GM12878 (cell line): ENCODE data around the gene RBPMS2. TPM values are rescaled to one million over a fixed set of nuclear protein-coding genes. Genes with fewer than 3 reads are reported as not detected.

ENCODE experiments used
- BRCA1 ChIP-seq: IDR thresholded peaks from 2 replicates; pipeline ENCODE4 v1.6.1; 2011; ENCODE audit warnings: low read depth, low read length, improper control_type of control experiment
- CREM ChIP-seq: IDR thresholded peaks from 2 replicates; pipeline ENCODE4 v1.6.1; 2014; ENCODE audit warnings: antibody characterized with exemption, low read depth
- HDAC2 ChIP-seq: fragments of 200-600 bp; sonication (generic); IDR thresholded peaks from 2 replicates; pipeline ENCODE4 v1.6.1; 2017
- IKZF2 ChIP-seq, 2 experiments: fragments of 450-650 bp; IDR thresholded peaks; 2 replicates each; pipeline ENCODE4 v1.6.1; 2017; ENCODE audit warnings: mild to moderate bottlenecking in 2 of 2, moderate library complexity in 2 of 2
- JUNB ChIP-seq: IDR thresholded peaks from 2 replicates; pipeline ENCODE4 v1.6.1; 2016; ENCODE audit warnings: antibody characterized with exemption, mild to moderate bottlenecking
- KAT2A ChIP-seq: conservative IDR thresholded peaks from 2 replicates; pipeline ENCODE4 v1.6.1; 2011; ENCODE audit warnings: low read depth, low read length; ENCODE audit not compliant: control insufficient read depth
- MXI1 ChIP-seq: fragments of 150-350 bp; IDR thresholded peaks from 2 replicates; pipeline ENCODE4 v1.6.1; 2011; ENCODE audit warnings: low read depth, mild to moderate bottlenecking, inconsistent platforms, low read length, improper control_type of control experiment
- NBN ChIP-seq: fragments of 450-650 bp; IDR thresholded peaks from 2 replicates; pipeline ENCODE4 v1.6.1; 2016
- NFXL1 ChIP-seq: fragments of 450-650 bp; IDR thresholded peaks from 2 replicates; pipeline ENCODE4 v1.6.1; 2017; ENCODE audit warnings: antibody characterized with exemption, mild to moderate bottlenecking, borderline replicate concordance
- PAX5 ChIP-seq: IDR thresholded peaks from 2 replicates; pipeline ENCODE4 v1.6.1; 2011; ENCODE audit warnings: low read depth, low read length, borderline replicate concordance
- PML ChIP-seq: IDR thresholded peaks from 2 replicates; pipeline ENCODE4 v1.6.1; 2012; ENCODE audit warnings: low read length, inconsistent platforms
- RAD21 ChIP-seq: IDR thresholded peaks from 2 replicates; pipeline ENCODE4 v1.6.1; 2011; ENCODE audit warnings: mild to moderate bottlenecking, low read depth, low read length, moderate library complexity; ENCODE audit not compliant: insufficient read depth
- REST ChIP-seq: IDR thresholded peaks from 2 replicates; pipeline ENCODE4 v1.6.1; 2012; ENCODE audit warnings: mild to moderate bottlenecking, low read depth, low read length
- SMAD1 ChIP-seq: fragments of 450-650 bp; IDR thresholded peaks from 2 replicates; pipeline ENCODE4 v1.6.1; 2018; ENCODE audit warnings: mild to moderate bottlenecking, low read depth; ENCODE audit not compliant: partially characterized antibody
- TCF3 ChIP-seq: IDR thresholded peaks from 2 replicates; pipeline ENCODE4 v1.6.1; 2012; ENCODE audit warnings: low read depth, mild to moderate bottlenecking, low read length, borderline replicate concordance; ENCODE audit not compliant: insufficient read depth
- polyA plus RNA-seq, 11 experiments: library from polyadenylated mRNA; depleted of rRNA in 4 of 11; unstranded in 6 of 11; stranded (reverse) in 5 of 11; fragments of >200 nt; fragmentation: Nextera tagmentation in 4 of 11; fragmentation: Illumina TruSeq in 1 of 11; extraction: Ambion mirVana in 4 of 11; extraction: Trizol in 1 of 11; gene quantifications; 1 replicate in 1 of 11; 2 replicates in 10 of 11; pipeline versions ENCODE4 v1.2.1 to v1.2.3, GENCODE V29; 2011 to 2016; ENCODE audit warnings: inconsistent platforms in 2 of 11, missing spikeins in 2 of 11, low read depth in 1 of 11
- total RNA-seq, 4 experiments: library from RNA; depleted of rRNA in 3 of 4; stranded (reverse); fragments of >200 nt in 3 of 4; fragmentation: Illumina TruSeq in 1 of 4; extraction: Trizol in 1 of 4; gene quantifications; 2 replicates each; pipeline versions ENCODE4 v1.2.1 to v1.2.3, GENCODE V29; 2013 to 2021
- TF ChIP-seq, protein P1 (sequence below): fragments of 150-350 bp; IDR thresholded peaks from 2 replicates; pipeline ENCODE4 v1.6.1; 2014; ENCODE audit warnings: mild to moderate bottlenecking, low read depth, low read length
- TF ChIP-seq, protein P2 (sequence below): fragments of 450-650 bp; IDR thresholded peaks from 2 replicates; pipeline ENCODE4 v1.6.1; 2016; ENCODE audit warnings: mild to moderate bottlenecking, moderate library complexity, borderline replicate concordance
- TF ChIP-seq, protein P3 (sequence below): fragments of 450-650 bp; IDR thresholded peaks from 2 replicates; pipeline ENCODE4 v1.6.1; 2017; ENCODE audit warnings: mild to moderate bottlenecking

The RBPMS2 gene
- total and polyA plus RNA-seq, 10 of the 15 experiments (the other 5 are each of a cell fraction or from before 2014, with no cell fraction given) = 0.06 to 0.31 (median 0.19) TPM; not detected in 3

- no peak for TF ChIP-seq REST
- TF ChIP-seq, protein P1, sequence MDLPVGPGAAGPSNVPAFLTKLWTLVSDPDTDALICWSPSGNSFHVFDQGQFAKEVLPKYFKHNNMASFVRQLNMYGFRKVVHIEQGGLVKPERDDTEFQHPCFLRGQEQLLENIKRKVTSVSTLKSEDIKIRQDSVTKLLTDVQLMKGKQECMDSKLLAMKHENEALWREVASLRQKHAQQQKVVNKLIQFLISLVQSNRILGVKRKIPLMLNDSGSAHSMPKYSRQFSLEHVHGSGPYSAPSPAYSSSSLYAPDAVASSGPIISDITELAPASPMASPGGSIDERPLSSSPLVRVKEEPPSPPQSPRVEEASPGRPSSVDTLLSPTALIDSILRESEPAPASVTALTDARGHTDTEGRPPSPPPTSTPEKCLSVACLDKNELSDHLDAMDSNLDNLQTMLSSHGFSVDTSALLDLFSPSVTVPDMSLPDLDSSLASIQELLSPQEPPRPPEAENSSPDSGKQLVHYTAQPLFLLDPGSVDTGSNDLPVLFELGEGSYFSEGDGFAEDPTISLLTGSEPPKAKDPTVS = no peak
- TF ChIP-seq, protein P2, sequence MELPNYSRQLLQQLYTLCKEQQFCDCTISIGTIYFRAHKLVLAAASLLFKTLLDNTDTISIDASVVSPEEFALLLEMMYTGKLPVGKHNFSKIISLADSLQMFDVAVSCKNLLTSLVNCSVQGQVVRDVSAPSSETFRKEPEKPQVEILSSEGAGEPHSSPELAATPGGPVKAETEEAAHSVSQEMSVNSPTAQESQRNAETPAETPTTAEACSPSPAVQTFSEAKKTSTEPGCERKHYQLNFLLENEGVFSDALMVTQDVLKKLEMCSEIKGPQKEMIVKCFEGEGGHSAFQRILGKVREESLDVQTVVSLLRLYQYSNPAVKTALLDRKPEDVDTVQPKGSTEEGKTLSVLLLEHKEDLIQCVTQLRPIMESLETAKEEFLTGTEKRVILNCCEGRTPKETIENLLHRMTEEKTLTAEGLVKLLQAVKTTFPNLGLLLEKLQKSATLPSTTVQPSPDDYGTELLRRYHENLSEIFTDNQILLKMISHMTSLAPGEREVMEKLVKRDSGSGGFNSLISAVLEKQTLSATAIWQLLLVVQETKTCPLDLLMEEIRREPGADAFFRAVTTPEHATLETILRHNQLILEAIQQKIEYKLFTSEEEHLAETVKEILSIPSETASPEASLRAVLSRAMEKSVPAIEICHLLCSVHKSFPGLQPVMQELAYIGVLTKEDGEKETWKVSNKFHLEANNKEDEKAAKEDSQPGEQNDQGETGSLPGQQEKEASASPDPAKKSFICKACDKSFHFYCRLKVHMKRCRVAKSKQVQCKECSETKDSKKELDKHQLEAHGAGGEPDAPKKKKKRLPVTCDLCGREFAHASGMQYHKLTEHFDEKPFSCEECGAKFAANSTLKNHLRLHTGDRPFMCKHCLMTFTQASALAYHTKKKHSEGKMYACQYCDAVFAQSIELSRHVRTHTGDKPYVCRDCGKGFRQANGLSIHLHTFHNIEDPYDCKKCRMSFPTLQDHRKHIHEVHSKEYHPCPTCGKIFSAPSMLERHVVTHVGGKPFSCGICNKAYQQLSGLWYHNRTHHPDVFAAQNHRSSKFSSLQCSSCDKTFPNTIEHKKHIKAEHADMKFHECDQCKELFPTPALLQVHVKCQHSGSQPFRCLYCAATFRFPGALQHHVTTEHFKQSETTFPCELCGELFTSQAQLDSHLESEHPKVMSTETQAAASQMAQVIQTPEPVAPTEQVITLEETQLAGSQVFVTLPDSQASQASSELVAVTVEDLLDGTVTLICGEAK = no peak
- no peak for TF ChIP-seq CREM
- no peak for TF ChIP-seq BRCA1
- TF ChIP-seq JUNB = no peak
- TF ChIP-seq NBN = 0 out of 2 replicates have a peak, but pooled peaks have one; percentile 25
- no peak for TF ChIP-seq PML
- TF ChIP-seq, protein P3, sequence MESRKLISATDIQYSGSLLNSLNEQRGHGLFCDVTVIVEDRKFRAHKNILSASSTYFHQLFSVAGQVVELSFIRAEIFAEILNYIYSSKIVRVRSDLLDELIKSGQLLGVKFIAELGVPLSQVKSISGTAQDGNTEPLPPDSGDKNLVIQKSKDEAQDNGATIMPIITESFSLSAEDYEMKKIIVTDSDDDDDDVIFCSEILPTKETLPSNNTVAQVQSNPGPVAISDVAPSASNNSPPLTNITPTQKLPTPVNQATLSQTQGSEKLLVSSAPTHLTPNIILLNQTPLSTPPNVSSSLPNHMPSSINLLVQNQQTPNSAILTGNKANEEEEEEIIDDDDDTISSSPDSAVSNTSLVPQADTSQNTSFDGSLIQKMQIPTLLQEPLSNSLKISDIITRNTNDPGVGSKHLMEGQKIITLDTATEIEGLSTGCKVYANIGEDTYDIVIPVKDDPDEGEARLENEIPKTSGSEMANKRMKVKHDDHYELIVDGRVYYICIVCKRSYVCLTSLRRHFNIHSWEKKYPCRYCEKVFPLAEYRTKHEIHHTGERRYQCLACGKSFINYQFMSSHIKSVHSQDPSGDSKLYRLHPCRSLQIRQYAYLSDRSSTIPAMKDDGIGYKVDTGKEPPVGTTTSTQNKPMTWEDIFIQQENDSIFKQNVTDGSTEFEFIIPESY = no peak
- no peak for TF ChIP-seq NFXL1
- TF ChIP-seq PAX5 = no peak
- TF ChIP-seq IKZF2 (IDR thresholded peaks at IDR 0.05) = peak; percentile 43 to 62; a peak in 2 of 4 replicates
- no peak for TF ChIP-seq HDAC2
- TF ChIP-seq MXI1 = no peak
- TF ChIP-seq RAD21 = no peak
- no peak for TF ChIP-seq SMAD1
- TF ChIP-seq TCF3 = no peak
- no peak for TF ChIP-seq KAT2A
These were observed 20.5 kb downstream of the RBPMS2 start (continued) for GRCh38 chr15:64754663-64755426.
